Adrenal gland (tissue), 12 donors: ENCODE measurements around the gene COL24A1. TPM values are rescaled to one million over a fixed set of nuclear protein-coding genes. Genes with fewer than 3 reads are reported as not detected.

Experiments used
- DNase-seq, 7 donors: peaks; one replicate each; pipeline ENCODE4 v3.0.0-alpha.2; 2019 to 2020
- H3K27ac ChIP-seq, 5 donors: fragments of 200-600 bp; sonication (generic) in 4 of 5; 1 replicate in 3 of 5; 2 replicates in 2 of 5; pipeline versions ENCODE4 v1.5.1 to v1.8.0; 2016 to 2020; ENCODE audit warnings: mild to moderate bottlenecking in 1 of 5
- H3K27me3 ChIP-seq: fragments of 200-600 bp; 2 replicates; pipeline ENCODE4 v1.8.0; 2021
- H3K36me3 ChIP-seq, 2 donors: fragments of 200-600 bp; replicated peaks in 1 of 2; 1 replicate in 1 of 2; 2 replicates in 1 of 2; pipeline versions ENCODE4 v1.5.1 to v1.8.0; 2018 to 2022
- H3K4me1 ChIP-seq, 2 donors: fragments of 200-600 bp; replicated peaks in 1 of 2; 1 replicate in 1 of 2; 2 replicates in 1 of 2; pipeline versions ENCODE4 v1.5.1 to v1.8.0; 2018 to 2021
- H3K4me3 ChIP-seq, 4 donors: fragments of 200-600 bp; sonication (generic) in 3 of 4; one replicate each; pipeline ENCODE4 v1.5.1; 2016 to 2018
- H3K9me3 ChIP-seq, 3 donors: fragments of 200-600 bp; sonication (generic) in 1 of 3; replicated peaks in 1 of 3; 1 replicate in 2 of 3; 2 replicates in 1 of 3; pipeline versions ENCODE4 v1.5.1 to v1.8.0; 2016 to 2021
- POLR2A ChIP-seq, 2 donors: fragments of 450-650 bp; IDR thresholded peaks; one replicate each; pipeline ENCODE4 v1.6.1; 2017; ENCODE audit warnings: antibody characterized with exemption in 2 of 2, mild to moderate bottlenecking in 2 of 2, moderate library complexity in 1 of 2
- WGBS, 4 donors: extraction: QIAGEN DNeasy Blood & Tissue Kit in 2 of 4; methylation state at CpG; one replicate each; pipeline versions ENCODE4 v1.1.5 to v1.1.7; 2013 to 2017; 5-methylcytosine and 5-hydroxymethylcytosine counted together
- intact Hi-C, 2 donors: fragments of 100-400 bp; cut with DNase I; formaldehyde crosslinking; loops; one replicate each; pipeline versions ENCODE4 v1.14.1 to v1.15.0; 2022 to 2023
- polyA plus RNA-seq, 3 donors: library from polyadenylated mRNA; stranded (reverse); fragments of 200-250 nt in 2 of 3; fragments of 350-450 nt in 1 of 3; fragmentation: Illumina TruSeq in 1 of 3; extraction: RNeasy Lipid Tissue Mini Kit (QIAGEN cat#74804) in 1 of 3; gene quantifications; one replicate each; pipeline ENCODE4 v1.2.3, GENCODE V29; 2013 to 2014
- total RNA-seq, 9 donors: library from RNA; depleted of rRNA in 4 of 9; stranded (reverse); fragments of >200 nt in 4 of 9; fragments of 120-200 nt in 1 of 9; fragmentation: NEBNext Ultra II Directional in 1 of 9; extraction: Animal tissue kit (Norgen Biotek cat#: 25700) in 1 of 9; gene quantifications; one replicate each; pipeline versions ENCODE4 v1.1.0 to v1.2.4, GENCODE V29; 2013 to 2023
- TF ChIP-seq, protein P1 (sequence below), 6 experiments: fragments of 450-650 bp in 4 of 6; fragments of 200-600 bp in 2 of 6; sonication (generic) in 1 of 6; IDR thresholded peaks; 1 replicate in 5 of 6; 2 replicates in 1 of 6; pipeline versions ENCODE4 v1.5.1 to v1.8.0; 2016 to 2021; ENCODE audit warnings: antibody characterized with exemption in 6 of 6, mild to moderate bottlenecking in 2 of 6, moderate library complexity in 1 of 6
- donor health status: healthy with polysubstance abuse.
- donor health status: Bipolar disorder and iron deficiency.
- donor health status: DM: yes; HTN: yes; CAD: no.
- donor health status: DM: no; HTN: no; CAD: no.
- donor health status: DM: no; HTN: no; CAD: no.
- donor health status: DM: yes; HTN: yes; CAD: no.

COL24A1 gene
- total and polyA plus RNA-seq, 12 donors, result 0.02 to 0.50 (median 0.11) TPM; not detected in 3

GRCh38 chr1:86110451-86111129, 46.0 kb downstream of the COL24A1 start:
- Histone ChIP-seq H3K4me3 (no peak overlapping the region), H3K27ac (no peak overlapping the region), H3K27me3 (no peaks in the 10 kb centered on the region), H3K4me1 (no peaks in the 10 kb centered on the region), H3K36me3 (no peaks in the 10 kb centered on the region), H3K9me3 (no peaks in the 10 kb centered on the region)
- DNase-seq, result peak in 1 of 7 donors; percentile 4
- TF ChIP-seq, protein P1, sequence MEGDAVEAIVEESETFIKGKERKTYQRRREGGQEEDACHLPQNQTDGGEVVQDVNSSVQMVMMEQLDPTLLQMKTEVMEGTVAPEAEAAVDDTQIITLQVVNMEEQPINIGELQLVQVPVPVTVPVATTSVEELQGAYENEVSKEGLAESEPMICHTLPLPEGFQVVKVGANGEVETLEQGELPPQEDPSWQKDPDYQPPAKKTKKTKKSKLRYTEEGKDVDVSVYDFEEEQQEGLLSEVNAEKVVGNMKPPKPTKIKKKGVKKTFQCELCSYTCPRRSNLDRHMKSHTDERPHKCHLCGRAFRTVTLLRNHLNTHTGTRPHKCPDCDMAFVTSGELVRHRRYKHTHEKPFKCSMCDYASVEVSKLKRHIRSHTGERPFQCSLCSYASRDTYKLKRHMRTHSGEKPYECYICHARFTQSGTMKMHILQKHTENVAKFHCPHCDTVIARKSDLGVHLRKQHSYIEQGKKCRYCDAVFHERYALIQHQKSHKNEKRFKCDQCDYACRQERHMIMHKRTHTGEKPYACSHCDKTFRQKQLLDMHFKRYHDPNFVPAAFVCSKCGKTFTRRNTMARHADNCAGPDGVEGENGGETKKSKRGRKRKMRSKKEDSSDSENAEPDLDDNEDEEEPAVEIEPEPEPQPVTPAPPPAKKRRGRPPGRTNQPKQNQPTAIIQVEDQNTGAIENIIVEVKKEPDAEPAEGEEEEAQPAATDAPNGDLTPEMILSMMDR (IDR thresholded peaks at IDR 0.05), result no peak
- TF ChIP-seq POLR2A (IDR thresholded peaks at IDR 0.05), result no peak
- WGBS, 4 donors, result 87 to 94% (median 93%) methylated on average over 13 to 41 of the region's 41 CpGs
- intact Hi-C loops, result no loop called here

DNA sequence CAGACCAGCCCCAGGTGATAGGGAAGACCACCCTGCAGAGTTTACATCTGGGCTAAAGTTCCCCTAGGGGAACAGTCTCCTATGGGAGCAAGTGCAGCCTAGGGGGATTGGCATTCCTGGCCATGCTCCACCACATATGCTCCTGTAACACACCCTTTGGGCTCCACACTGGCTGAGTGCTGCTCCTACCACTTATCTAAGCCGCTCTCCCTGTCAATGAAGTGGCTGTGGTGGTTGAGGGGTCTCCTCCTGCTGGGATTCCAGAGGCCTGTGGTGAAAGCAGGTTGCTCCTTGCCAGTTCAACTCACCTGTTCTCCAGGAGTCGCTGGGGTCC, 51.1 kb downstream of the COL24A1 start:
- H3K27ac ChIP-seq, result no peak overlapping the region
- no peak overlapping the region for H3K4me3 ChIP-seq
- no peaks in the 10 kb centered on the region for H3K9me3 ChIP-seq
- no peaks in the 10 kb centered on the region for H3K4me1 ChIP-seq
- TF ChIP-seq, protein P1 (IDR thresholded peaks at IDR 0.05), result no peak
- TF ChIP-seq POLR2A (IDR thresholded peaks at IDR 0.05), result no peak
- H3K36me3 ChIP-seq, result no peaks in the 10 kb centered on the region
- intact Hi-C loops, result no loop called here
- no peaks in the 10 kb centered on the region for H3K27me3 ChIP-seq
- no peak for DNase-seq
- 80 to 100% (median 86%) methylated on average over 1 to 2 of the region's 2 CpGs for WGBS, 4 donors

- no peak overlapping the region for H3K27ac ChIP-seq
- H3K36me3 ChIP-seq, result no peaks in the 10 kb centered on the region
- WGBS, 4 donors, result 80 to 91% (median 89%) methylated on average over 4 to 12 of the region's 12 CpGs
- DNase-seq, result no peak
- H3K27me3 ChIP-seq, result no peaks in the 10 kb centered on the region
- intact Hi-C loops, result no loop called here
- no peak overlapping the region for H3K4me3 ChIP-seq
- H3K4me1 ChIP-seq, result no peaks in the 10 kb centered on the region
- TF ChIP-seq, protein P1 (IDR thresholded peaks at IDR 0.05), result no peak
- TF ChIP-seq POLR2A (IDR thresholded peaks at IDR 0.05), result no peak
- H3K9me3 ChIP-seq, result no peaks in the 10 kb centered on the region
Measured at GRCh38 chr1:86104606-86105532, 51.7 kb downstream of the COL24A1 start.

DNA sequence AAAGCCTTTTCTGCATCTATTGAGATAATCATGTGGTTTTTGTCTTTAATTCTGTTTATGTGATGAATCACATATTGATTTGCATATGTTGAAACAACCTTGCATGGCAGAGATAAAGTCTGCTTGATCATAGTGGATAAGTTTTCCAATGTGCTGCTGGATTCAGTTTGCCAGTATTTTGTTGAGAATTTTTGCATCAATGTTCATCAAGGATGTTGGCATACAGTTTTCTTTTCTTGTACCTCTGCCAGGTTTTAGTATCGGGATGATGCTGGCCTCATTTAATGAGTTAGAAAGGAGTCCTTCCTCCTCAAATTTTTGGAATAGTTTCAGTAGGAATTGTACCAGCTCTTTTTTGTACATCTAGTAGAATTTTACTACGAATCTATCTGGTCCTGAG, 55.0 kb downstream of the COL24A1 start:
- WGBS, 4 donors, result 40 to 46% (median 42%) methylated on average over 2 of the region's 2 CpGs
- TF ChIP-seq POLR2A (IDR thresholded peaks at IDR 0.05), result no peak
- TF ChIP-seq, protein P1 (IDR thresholded peaks at IDR 0.05), result no peak
- no peak for DNase-seq
- intact Hi-C loops, result no loop called here
- Histone ChIP-seq H3K4me1 (no peaks in the 10 kb centered on the region), H3K9me3 (no peaks in the 10 kb centered on the region), H3K36me3 (no peaks in the 10 kb centered on the region), H3K27me3 (no peaks in the 10 kb centered on the region), H3K27ac (no peak overlapping the region), H3K4me3 (no peak overlapping the region)
